ENCODE measurements around the gene GPC5.

GRCh38 chr13:91648012-91648411, 249.6 kb downstream of the GPC5 start:
- TF ChIP-seq EZH2 (IDR thresholded peaks at IDR 0.05; ENCODE audit: insufficient read depth, poor library complexity, severe bottlenecking), result no peak
- TF ChIP-seq EZH2phosphoT487 (IDR thresholded peaks at IDR 0.05; ENCODE audit: insufficient read depth, low read depth), result no peak

All from GM23248 (cell line).